ENCODE results near the gene DCAF8.

DCAF8 gene

DNA sequence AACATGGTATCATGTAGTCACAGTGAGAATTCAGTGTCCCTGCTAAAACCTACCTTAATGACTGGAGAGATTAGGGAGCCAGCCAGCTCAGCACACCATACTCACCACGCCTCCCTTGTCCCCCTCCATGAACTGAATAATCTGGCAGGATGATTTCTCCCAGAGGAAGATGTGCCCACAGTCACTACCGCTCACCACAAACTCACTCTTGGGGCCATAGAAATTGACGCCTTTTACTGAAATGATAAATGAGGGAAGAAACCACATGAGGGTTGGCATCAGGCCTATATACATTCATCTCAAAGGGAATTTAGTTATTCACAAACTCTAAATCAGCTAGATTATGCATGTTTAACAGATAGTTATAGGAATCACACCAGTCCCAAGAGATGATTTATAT, 39.8 kb downstream of the DCAF8 start:
- DNase-seq: no peak

DNA sequence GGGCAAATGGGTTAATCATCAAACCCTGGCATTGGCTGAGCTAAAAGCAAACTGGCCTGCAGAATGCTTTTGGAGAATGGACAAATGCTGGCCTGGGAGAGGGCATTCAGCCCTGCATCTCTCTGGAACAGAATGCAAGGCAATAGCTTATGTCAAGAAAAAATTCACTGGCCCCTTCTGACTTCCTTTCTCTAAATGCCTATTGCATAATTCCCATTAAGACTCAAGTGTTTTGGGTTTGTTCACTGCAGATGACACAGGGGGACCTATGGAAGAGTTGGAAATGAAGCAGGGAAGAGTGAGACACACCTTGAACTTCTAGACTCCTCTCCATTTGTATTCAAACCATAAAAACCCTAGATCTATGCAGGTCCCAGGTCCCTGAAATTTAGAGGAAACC, 41.3 kb downstream of the DCAF8 start:
- no peak for DNase-seq

DNA sequence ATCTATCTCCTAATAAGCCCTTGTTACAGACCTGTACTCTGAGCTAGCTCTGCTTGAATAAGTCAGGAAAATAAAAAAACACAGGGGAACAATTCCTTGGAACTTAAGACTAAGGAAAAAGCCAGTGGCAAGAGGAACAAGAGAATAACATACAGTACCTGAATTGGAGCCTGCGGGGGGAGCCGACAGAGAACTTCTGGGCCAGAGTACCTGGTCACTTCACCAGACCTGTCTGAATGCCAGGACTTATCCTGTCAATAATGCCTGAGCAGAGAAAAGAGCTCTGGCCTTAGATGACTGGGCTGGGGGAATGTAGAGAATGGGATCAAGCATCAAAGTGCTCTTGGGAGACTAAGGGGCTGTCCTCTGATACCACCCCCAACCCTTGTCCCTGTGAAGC, 42.0 kb downstream of the DCAF8 start:
- no peak for DNase-seq

DNA sequence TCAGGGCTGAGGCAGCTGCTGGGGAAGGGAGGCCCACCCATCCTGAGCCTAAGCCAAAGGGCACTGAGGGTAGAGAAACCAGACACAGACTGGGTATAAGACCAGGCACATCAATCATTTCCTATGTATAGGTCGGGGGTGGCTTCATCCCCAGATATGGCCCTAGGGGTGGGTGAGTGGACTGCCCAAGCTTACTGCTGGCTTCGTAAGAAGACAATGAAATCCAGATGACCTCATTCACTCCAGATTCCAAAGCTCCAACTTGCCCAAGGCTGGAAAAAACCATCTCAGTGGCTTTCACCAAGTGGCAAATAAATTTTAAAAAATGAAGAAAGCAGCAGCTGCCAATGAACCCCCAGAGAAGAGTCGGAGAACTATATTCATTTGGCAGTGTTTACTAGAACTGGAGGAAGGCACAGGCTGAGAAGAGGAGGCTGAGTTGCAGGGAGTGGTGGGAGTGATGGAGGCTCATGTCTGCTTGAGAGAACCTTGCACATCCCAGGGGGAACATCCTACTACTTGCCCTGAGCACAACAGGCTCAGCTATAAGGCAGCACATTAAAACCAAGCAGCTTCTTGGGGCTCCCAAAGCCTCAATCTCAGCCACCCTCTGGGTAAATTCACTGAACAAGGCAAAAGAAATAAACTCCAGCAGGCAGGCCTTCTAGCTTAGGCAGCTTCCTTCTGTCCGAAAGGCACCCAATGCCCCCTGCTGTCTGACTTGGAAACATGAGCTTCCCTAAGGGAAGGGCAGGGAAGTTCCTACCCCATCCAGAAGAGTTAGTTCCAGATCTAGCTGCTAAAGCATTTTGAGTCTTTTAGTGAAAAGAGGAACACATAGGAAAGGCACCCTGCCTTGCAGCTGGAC, 43.1 kb downstream of the DCAF8 start:
- DNase-seq: no peak

DNA sequence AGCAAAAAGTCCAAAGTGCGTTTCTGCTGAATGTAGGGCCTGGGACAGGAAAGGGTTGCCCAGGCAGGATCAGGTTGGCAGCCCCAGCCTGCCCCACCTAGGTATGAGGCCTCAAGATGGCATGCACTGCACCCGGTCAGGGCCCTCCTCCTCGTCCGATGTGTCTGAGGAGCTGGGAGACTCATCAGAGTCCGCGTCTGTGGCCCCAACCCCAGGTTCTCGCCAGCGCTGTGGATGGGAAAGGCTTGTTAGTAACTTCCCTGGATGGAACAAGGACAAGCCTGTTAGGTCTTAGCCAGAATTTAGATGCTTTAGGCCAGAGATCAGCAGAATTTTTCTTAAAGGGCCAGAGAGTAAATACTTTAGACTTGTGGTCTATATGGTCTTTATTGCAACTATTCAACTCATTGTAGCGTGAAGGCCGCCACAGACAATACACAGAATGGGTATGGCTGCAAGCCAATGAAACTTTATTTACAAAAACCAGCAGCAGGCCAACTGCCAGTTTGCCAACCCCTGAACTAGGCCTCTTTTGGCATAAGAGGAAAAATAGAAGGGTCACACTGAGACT, 44.8 kb downstream of the DCAF8 start:
- DNase-seq: no peak

DNA sequence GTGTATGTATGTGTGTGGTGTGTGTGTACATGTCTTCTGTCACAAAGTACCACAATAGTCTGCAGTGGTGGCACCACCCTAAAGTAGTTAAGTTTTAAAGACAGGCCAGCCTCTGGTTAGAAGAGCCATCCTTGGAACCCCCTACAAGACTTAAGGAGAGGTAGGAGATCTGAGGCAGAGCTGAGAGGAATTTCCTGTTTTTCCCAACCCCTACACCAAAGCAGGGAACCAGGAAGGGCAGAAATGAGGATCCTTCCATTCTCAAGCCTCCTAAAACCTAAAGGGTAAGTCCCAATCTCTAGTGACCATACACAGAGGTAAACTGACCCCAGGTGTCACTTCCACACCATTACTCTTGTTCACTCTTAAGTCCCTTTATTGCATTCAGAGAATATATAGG, 46.0 kb downstream of the DCAF8 start:
- DNase-seq: no peak

DNA sequence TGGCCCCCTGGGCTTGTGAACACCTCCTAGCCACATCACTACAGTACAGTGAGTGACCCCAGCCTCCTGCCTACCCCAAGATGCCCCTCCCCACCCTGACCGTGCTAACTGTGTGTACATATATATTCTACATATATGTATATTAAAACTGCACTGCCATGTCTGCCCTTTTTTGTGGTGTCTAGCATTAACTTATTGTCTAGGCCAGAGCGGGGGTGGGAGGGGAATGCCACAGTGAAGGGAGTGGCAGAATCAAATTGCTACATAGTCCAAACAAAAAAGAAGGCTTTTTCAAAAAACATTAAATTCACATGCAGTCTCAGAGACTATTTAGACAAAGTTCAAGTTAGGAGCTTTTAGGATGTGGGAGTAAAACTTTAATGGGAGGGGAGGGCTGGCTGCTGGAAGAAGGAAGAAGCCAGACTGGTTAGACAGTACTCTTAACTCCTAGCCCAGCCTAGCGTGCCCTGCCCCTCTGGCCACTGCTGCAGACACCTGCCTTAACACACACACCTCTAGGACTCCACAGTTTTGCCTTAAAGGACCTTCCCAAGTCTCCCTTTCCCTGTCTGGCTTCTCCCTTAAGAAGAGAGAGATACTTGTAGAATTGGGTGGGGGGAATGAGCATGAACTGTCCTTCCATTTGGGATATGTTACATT, 47.7 kb downstream of the DCAF8 start:
- no peak for DNase-seq

DNA sequence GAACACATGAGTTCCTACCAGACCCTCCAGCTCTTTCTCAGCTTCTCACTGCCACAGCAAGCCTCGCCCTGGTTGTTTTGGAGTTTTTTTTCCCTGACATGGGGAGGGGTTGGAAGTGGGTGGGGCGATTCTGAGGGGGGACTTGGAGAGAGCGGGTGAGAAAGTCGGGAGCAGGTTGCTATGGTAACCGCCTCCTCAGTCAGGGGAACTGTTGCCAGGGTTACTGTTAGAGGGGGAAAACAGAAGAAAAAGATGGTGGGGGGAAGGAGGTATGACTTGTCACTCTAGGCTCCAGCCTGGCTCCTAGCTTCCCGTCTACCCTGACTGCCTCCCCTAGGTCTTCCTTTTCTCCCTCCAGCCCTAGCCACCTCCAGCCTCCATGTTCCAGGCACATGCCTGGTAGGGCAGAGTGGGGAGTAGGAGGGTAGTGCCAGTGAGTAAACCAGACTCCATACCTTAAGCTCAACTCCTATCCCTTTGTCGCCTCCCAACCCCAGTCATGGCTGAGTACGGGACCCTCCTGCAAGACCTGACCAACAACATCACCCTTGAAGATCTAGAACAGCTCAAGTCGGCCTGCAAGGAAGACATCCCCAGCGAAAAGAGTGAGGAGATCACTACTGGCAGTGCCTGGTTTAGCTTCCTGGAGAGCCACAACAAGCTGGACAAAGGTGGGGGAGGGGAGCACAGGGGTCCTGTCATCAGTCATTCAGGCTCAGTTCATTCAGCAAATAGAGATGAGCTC, 51.1 kb downstream of the DCAF8 start:
- DNase-seq: no peak

DNA sequence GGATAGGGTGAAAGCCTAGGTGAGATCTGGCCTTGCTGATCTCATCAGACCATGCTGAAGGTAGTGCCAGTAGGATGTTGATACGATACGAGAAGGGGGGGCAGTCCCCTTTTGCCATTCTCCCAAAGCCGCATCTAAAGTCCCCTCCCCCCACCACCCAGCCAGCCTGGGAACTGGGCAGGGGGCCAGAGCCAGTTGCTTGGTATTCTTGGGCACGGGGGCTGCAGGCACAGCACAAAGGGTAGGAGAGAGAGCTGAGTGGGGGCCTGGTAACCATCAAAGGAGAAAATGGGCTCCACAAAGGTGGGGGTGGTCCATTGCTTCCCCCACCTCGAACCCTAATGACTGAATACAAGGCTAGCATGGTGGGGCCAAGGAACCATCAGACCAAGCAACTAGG, 51.8 kb downstream of the DCAF8 start:
- no peak for DNase-seq

DNA sequence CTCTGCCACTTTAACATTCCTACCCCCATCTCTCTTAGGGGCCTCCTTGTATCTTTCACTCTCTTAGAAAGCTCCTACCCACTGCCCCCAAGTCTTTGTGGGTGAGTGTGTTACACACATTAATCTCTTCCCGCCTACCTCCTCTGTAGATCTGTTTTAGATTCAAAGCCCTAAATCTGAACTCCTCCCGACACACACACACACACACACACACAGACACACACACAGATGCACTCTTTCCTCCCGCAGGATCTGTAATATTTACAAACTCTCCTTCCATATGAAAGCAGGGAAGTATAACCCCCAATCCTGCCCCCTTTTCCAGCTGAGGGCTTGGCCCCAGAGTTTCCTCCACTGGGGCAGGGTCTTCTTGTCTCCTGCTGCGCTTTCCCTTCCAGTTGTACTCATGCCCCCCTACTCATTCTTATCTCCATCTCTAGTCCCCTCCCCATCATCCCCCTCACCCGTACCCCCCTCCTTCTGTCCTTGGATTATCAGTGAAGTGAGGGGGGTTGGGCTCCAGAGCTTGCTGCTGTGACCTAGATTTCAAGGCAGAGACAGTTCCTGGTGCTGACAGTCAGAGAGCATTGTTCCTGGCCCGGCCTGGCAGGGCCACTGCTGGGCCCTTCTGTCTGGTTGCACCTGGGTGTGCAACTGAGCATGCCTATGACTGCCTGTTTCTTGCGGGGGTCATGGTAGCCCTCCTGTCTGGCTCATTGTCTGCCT, 52.9 kb downstream of the DCAF8 start:
- DNase-seq: no peak

DNA sequence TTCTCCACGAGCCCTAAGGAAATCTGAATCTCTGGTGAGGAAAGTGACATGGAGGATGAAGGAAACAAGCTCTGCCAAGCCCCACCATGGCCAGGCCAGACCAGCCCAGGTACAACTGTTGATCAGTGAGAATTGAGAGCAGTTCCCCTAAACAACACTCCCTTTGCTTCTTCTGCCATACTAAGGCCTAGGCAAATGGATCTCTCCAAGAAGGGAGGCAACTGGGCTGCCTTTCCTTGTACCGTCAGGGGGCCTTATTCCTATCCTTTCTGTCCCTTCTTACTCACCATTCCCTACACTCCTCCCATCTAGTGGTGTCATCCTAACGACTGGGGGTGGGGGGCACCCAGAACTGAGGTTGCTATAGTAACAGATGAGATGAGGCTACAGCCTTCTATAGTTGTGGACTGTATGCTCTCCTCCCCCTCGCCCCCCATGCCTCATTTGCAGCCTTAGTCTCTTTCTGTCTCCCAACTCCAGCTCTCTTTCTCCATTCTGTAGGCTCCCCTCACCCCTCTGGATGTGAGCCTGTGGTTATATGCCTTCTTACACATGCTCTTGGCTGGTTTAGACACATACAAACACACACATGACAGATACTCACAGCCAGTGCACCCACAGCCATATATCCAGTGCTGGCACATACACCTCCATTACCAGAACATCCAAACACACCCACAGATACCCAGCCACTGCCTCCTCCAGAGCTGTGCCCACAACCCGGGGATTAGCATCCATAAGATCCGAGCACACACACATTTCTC, 53.6 kb downstream of the DCAF8 start:
- no peak for DNase-seq

DNA sequence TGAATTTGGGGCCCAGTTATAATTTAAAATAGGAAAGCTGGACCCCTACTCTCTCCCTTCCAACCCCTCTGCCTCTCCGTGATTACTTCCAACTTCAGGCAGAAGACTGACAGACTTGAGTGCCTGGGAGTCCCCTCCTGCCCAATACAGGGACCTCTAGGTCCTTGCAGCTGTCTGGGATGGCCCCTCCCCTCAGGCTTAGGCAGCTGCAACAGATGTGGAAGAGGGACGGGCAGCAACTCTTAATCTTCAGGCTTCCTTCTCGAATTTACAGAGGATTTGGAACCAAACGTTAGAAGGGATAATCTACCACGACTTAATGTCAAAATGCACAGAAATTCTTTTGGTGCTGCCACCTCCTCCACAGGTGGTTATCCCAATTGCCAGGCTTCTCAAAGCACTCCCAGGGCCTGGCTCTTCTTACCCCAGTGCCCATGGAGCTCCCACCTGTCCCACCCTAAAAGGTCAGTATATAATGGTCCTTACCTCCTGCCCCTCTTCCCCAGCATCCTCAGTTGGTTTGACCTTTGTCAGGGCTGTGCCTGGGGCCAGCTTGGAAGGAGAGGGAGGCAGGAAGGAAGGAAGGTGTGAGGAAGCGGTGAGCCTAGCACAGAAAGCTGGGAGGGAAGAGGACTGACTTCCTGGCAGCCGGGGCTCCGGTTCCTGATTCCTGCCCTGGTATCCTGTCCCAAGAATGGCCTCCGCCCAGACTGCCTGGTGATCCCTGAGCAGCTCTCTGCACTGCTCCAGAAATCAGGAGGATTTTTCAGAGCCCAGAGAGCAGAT, 54.4 kb downstream of the DCAF8 start:
- DNase-seq: no peak

DNA sequence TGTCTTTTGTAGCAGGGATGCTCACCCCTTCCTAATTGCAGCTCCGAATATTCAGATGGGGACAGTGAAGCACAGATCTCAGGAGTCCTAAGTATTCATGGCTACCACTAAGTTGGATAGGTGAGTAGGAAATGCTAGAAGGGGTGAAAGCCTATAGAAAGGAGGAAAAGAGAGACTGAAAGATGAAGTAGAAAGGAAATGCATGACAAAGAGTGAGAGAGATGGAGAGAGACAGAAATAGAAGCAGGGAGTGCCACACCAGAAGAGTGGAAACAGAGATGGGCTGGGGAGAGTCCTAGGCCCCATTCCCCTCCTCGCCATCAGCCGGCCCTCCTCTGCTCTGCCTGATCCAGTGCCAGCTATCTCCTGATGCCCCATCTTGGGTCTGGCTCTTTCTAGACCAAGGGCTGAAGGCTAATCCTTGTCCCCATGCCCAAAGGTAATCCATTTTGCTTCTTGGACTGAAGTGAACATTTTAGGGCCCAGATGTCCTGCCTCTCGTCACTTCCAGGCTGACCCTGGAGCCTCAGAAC, 55.2 kb downstream of the DCAF8 start:
- no peak for DNase-seq

DNA sequence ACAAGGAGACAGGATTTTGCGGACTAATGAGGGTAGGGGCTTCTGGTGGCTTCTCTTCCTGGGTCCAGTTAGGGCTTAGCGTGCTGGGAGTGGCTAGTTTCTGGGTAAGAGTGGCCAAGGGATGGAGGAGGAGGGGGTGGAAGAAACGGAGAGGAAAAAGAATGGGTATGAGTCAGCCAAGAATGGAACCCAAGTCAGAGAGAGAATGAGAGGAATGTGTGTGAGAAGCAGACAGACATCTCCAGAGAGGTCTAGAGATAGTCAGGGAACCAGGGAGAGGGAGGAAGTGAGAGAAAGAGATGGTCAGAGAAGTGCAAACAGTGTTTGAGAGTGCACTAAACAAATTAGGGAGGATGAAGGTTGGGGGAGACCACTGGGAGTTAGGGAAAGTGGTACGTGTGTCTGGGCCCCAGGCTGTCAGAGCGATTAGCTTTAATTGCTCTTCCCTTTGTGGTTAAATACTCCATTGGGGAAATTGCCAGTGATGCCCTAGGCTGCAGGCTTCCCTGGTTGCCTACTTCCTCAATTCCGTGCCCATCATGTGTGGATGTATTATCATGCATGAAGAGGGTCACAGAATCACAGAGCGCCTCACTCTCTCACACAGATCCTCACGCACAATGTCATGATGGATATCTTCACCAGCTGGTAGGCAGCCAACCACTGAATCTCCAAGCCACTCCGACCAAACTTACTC, 55.8 kb downstream of the DCAF8 start:
- DNase-seq: no peak

DNA sequence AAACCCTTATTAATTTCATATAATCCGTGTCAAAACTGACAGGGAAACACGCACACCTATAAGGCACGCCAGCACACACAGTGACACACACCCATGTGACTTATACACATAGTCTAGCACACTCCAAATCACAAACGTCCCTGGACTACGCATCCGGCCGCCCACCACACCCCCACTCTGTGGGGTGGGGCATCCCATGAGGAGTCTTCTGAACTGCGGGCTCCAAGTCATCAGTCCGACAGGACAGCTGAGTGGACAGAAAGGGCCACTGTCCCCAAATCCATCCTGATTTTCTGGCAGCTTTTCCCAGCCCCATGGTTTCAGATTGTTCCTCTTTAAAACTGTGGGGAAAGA, 56.3 kb downstream of the DCAF8 start:
- no peak for DNase-seq

DNA sequence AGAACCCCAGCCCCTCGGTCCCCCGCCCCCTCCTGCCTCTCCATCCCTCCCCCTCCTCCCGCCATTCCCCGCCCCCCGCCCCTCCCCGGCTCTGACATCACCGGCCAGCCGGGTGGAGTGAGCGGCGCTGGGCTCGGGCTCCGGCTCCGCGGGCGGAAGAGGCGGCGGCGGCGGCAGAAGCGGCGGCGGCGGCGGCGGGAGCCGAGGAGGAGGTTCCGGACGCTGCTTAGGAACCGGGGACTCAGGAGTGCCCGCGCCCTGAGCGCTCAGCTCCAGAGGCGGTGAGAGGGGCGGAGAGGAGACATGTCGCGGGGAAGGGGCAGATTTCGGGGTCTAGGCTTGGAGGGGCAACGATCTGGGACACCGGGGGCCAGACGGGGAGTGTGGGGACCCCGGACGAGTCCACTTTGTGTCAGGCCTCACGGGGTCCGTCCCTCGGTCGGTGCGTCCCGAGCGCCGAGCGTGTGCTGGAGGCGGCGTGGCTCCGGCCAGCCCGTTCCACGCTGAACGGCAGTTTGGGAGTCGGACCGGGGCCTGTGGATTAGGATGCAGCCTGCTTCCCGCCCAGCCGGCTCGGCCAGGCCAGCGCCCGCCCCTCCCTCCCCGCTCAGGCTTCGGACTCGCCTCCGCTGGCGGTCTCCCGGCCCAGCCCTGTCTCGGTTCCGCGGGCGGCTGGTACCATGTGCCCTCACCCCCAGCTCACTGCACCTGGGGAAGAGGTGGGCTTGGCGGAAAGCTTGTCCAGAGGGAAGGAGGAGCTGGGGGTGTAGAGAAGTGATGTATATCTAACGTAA, 56.9 kb downstream of the DCAF8 start, which contains the start of gene PEA15:
Gene PEA15 (plus strand): TSS at position 143 of the 794 bp plus-strand sequence. CDS start 6,161 bp downstream, outside the sequence.
- DNase-seq: no peak

DNA sequence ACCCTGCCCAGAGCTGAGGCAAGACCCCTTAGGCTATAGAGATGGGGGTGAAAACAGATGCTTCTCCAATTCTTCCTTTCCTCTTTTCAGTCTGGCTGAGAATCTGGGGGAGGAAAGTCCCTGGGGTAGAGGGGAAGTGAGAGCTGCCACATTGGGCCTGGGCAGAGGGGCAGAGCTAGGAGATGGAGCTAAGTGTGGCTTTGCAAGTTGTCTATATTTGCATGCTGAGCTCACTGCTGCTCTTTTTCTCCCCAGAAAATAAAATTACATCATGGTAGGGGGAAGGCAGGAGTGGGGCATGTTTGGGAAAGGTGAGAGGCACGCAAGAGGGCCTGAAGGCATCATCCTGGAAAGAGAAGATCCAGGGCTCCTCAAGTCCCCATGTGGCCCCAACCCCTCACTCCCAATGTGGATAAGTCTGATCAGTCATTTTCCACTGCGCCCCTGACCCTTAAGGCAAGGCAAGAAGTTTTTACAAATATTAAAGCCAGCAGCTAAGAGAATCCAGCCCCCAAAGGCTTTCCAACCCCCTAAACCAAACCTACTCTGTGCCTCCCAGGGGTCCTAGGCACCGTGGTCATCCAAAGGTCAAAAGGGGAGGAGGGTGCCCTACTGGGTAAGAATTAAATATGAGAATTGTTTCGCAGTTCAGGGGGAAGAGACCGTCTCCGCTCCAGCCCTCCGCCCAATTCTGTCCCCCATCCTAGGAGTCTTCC, 57.7 kb downstream of the DCAF8 start:
- no peak for DNase-seq

DNA sequence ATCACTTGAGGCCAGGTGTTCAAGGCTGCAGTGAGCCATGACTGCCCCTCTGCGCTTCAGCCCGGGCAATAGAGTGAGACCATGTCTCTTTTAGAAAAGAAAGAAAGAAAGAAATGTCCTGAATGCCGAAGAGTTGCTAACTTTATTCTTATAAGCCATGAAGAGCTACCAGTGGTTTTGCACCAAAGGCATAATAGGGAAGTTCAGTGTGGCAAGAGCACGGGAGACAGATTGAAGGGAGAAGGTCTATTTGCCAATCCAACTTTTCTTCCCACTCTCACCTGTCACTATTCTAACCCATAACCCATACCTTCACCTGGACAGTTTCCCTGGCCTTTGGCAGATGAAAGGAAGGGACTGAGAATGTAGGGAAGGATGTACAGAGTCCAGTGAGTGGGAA, 61.6 kb downstream of the DCAF8 start:
- DNase-seq: no peak

DNA sequence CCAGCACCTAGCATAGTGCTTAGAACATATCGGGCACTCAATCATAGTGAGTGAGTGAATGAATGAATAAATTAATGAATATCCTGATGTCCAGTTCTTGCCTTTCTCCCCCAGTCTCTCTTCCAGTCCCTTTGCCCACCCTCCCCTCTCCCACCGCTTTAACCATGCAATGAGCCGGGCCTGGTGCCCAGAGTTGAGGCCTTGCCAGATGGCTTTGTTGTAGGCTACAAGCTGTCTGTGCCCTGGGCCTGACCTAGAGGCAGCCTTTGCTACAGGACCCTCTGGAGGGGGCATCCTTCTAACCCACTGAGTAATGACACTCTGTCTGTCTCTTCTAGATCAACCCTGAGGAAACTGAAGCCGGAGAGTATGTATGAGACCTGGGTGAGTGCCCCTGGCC, 65.1 kb downstream of the DCAF8 start:
- DNase-seq: no peak

All from NCI-H1436 treated with DMSO at 0.1 percent for 48 hours (cell line).